ENCODE data around the gene SDR42E2. TPM values are rescaled to one million over a fixed set of nuclear protein-coding genes. Genes with fewer than 3 reads are reported as not detected.
"Not testable (repeated sequence)": the region's sequence is repeated elsewhere in the genome, so short reads cannot be mapped to it uniquely, and the experiment has no call there.

SDR42E2 gene
- total RNA-seq, 1 donor from 2014 or later = 0.26 TPM

- peak; percentile 28 for DNase-seq (ENCODE audit: low spot score)
Measured at GRCh38 chr16:22191532-22192260, 29.4 kb downstream of the SDR42E2 start.

GRCh38 chr16:22192261-22193062, 30.2 kb downstream of the SDR42E2 start:
- DNase-seq (ENCODE audit: low spot score) = peak; percentile 86

GRCh38 chr16:22193063-22193411, 30.7 kb downstream of the SDR42E2 start:
- no peak for DNase-seq (ENCODE audit: low spot score)

- DNase-seq (ENCODE audit: low spot score) = no peak
Measured at GRCh38 chr16:22194707-22195444, 32.6 kb downstream of the SDR42E2 start.

- DNase-seq (ENCODE audit: low spot score) = no peak
Measured at GRCh38 chr16:22195445-22195694, 33.1 kb downstream of the SDR42E2 start.

- peak; percentile 95 for DNase-seq (ENCODE audit: low spot score)
Measured at GRCh38 chr16:22195695-22196558, 33.6 kb downstream of the SDR42E2 start.

- DNase-seq (ENCODE audit: low spot score) = not testable (repeated sequence)
Measured at GRCh38 chr16:22196559-22197168, 34.4 kb downstream of the SDR42E2 start.

GRCh38 chr16:22198547-22199293, 36.4 kb downstream of the SDR42E2 start:
- no peak for DNase-seq (ENCODE audit: low spot score)

- DNase-seq (ENCODE audit: low spot score) = no peak
Measured at GRCh38 chr16:22202261-22202637, 39.9 kb downstream of the SDR42E2 start.

GRCh38 chr16:22203091-22203490, 40.8 kb downstream of the SDR42E2 start:
- DNase-seq (ENCODE audit: low spot score) = no peak

GRCh38 chr16:22204091-22204655, 41.9 kb downstream of the SDR42E2 start:
- no peak for DNase-seq (ENCODE audit: low spot score)

- DNase-seq (ENCODE audit: low spot score) = no peak
Measured at GRCh38 chr16:22205577-22206012, 43.3 kb downstream of the SDR42E2 start.

- DNase-seq (ENCODE audit: low spot score) = peak; percentile 94
Measured at GRCh38 chr16:22206013-22206841, 43.9 kb downstream of the SDR42E2 start, which contains the start of gene EEF2K. TSS of gene EEF2K (plus strand) at chr16:22206278. CDS start at chr16:22225730, 19,452 bp downstream.

GRCh38 chr16:22206842-22207714, 44.8 kb downstream of the SDR42E2 start:
- DNase-seq (ENCODE audit: low spot score) = peak; percentile 76

- DNase-seq (ENCODE audit: low spot score) = no peak
Measured at GRCh38 chr16:22207715-22208360, 45.5 kb downstream of the SDR42E2 start.

GRCh38 chr16:22210285-22210684, 48.0 kb downstream of the SDR42E2 start:
- DNase-seq (ENCODE audit: low spot score) = no peak

GRCh38 chr16:22210854-22211253, 48.5 kb downstream of the SDR42E2 start:
- DNase-seq (ENCODE audit: low spot score) = no peak

GRCh38 chr16:22213236-22213635, 50.9 kb downstream of the SDR42E2 start:
- DNase-seq (ENCODE audit: low spot score) = no peak
